Iris pigment epithelial cell (primary cell): ENCODE results near the gene CMTM7.

Source experiments
- DNase-seq: peaks from one replicate; pipeline ENCODE4 v3.0.0-alpha.2; 2011; ENCODE audit warnings: low read depth

Gene CMTM7

GRCh38 chr3:32492684-32493436 lies 101.2 kb downstream of the CMTM7 start:
- DNase-seq = peak; percentile 66

GRCh38 chr3:32493437-32494414 lies 102.1 kb downstream of the CMTM7 start:
- peak; percentile 69 for DNase-seq

- DNase-seq = no peak
Observed at GRCh38 chr3:32495085-32495484, 103.4 kb downstream of the CMTM7 start.

GRCh38 chr3:32495609-32496008 lies 104.0 kb downstream of the CMTM7 start:
- DNase-seq = no peak

- no peak for DNase-seq
Observed at GRCh38 chr3:32498252-32498651, 106.6 kb downstream of the CMTM7 start.

GRCh38 chr3:32498992-32499391 lies 107.3 kb downstream of the CMTM7 start:
- DNase-seq = no peak

- no peak for DNase-seq
Observed at GRCh38 chr3:32499585-32499984, 107.9 kb downstream of the CMTM7 start.

GRCh38 chr3:32500231-32500630 lies 108.6 kb downstream of the CMTM7 start:
- DNase-seq = peak; percentile 27

- DNase-seq = no peak
Observed at GRCh38 chr3:32500880-32501782, 109.5 kb downstream of the CMTM7 start.

- no peak for DNase-seq
Observed at GRCh38 chr3:32501783-32502117, 110.1 kb downstream of the CMTM7 start.

GRCh38 chr3:32502118-32502945 lies 110.7 kb downstream of the CMTM7 start, which contains the start of gene CMTM6:
Gene CMTM6 (minus strand): TSS chr3:32502852. CDS start chr3:32502745, 107 bp downstream.
- peak; percentile 92 for DNase-seq

- DNase-seq = no peak
Observed at GRCh38 chr3:32502946-32503286, 111.3 kb downstream of the CMTM7 start.
